A549 treated with AZD9567 at 1 μM for 4 hours (cell line): ENCODE measurements around the gene ASCL2. TPM values are rescaled to one million over a fixed set of nuclear protein-coding genes. Genes with fewer than 3 reads are reported as not detected.

Experiments used
- total RNA-seq: library from RNA; stranded (reverse); fragments of 200-300 nt; extraction: Qiagen RNA extraction; gene quantifications from 5 replicates; pipeline ENCODE4 v1.2.3, GENCODE V29; 2022; ENCODE audit not compliant: insufficient read depth

ASCL2 gene
- total RNA-seq = 0.03 TPM in 1 of 5 replicates, not detected in the others

GRCh38 chr11:2270322-2271076 is at the start of gene ASCL2:
ASCL2 (minus strand) TSS chr11:2270588; CDS start chr11:2270332, 256 bp downstream.

GRCh38 chr11:2301631-2302305 is 31.4 kb upstream of the ASCL2 start, which contains the start of the genes C11orf21 and TSPAN32:
C11orf21 (minus strand) TSS chr11:2301918; CDS start chr11:2301808, 110 bp downstream.
TSPAN32 (plus strand) TSS chr11:2302013; CDS start chr11:2302150, 137 bp downstream.

Other genes starting within 250 kb of the ASCL2 start
- gene IGF2, start 131.2 kb downstream of the ASCL2 start, total RNA-seq = 1.7 to 7.7 TPM (median 1.9 TPM) in 5 replicates
- gene INS, start 109.4 kb downstream of the ASCL2 start, total RNA-seq = not detected in 5 replicates
- gene TH, start 98.8 kb downstream of the ASCL2 start, total RNA-seq = 0.12 to 0.14 TPM in 2 of 5 replicates, not detected in the others
- not detected in 5 replicates for gene C11orf21, start 31.3 kb upstream of the ASCL2 start, total RNA-seq
- not detected in 5 replicates for gene TSPAN32, start 31.4 kb upstream of the ASCL2 start, total RNA-seq
- gene CD81, start 106.7 kb upstream of the ASCL2 start, total RNA-seq = 325 to 427 TPM (median 404 TPM) in 5 replicates
- 51.0 to 75.9 TPM (median 66.0 TPM) in 5 replicates for gene TSSC4, start 130.2 kb upstream of the ASCL2 start, total RNA-seq
- gene TRPM5, start 173.9 kb upstream of the ASCL2 start, total RNA-seq = not detected in 5 replicates
- gene KCNQ1, start 174.4 kb upstream of the ASCL2 start, total RNA-seq = 0.23 to 0.65 TPM (median 0.45 TPM) in 4 of 5 replicates, not detected in the other